SIG-M5 (cell line): Measurements from ENCODE around the gene SRCAP.
"Not testable (repeated sequence)": the region's sequence is repeated elsewhere in the genome, so short reads cannot be mapped to it uniquely, and the experiment has no call there.

Experiments used
- DNase-seq: peaks from one replicate; lab custom pipeline; 2025; lab: John Stamatoyannopoulos, UW

The SRCAP gene

DNA sequence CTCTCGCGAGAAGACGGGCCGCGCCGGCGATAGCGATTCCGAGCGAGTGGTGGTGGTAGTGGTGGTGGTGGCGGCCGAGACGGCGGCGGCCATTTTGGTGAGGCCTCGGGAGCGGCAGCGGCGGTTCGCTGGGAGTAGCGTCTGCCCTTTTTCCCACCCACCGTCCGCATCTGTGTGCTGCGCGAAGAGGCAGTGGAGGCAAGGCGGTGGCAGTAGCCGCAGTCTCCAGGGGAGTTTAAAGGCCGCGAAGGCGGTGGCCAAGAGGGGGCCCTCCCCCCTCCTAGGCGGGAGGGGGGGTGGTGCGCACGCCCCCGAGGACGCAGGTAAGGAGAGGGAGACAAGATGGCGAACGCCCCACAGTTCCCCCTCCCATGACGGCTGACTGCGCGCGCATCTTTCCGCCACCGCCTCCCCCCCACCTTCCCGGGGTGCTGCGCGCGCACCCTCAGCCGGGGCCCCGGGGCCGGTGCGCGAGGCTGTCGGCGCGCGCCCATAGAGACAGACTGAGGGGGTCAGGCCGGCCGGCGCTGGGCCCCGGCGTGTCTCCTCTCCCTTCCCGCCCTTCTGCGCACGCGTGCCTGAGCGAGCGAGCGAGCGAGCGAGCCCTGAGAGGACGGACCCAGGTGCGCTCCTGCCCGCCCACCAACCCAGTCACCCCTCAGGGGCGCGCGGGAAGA, 694 bp upstream of the SRCAP start:
- DNase-seq = peak; percentile 74

GRCh38 chr16:30699615-30700099, 686 bp downstream of the SRCAP start:
- no peak for DNase-seq

- DNase-seq = no peak
These were observed 1.5 kb downstream of the SRCAP start for GRCh38 chr16:30700491-30700890.

DNA sequence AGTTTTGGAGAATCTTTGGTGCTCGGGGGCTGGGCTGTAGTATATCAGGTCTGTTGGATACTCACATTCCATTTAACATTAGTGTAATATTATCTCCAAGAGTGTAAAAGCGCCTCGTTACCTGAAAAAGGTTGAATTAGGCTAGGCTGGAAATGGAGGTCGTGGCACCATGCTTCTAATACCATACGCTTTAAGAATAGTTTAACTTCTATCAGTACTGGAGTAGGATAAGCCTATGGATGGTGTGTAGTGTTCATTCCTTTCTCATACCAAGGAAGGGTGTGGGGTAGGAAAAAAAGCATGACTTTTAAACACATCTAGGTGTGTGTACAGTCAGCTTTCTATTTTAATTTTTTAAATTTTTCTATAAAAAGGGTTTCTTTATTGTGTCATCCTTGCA, 2.0 kb downstream of the SRCAP start:
- DNase-seq = no peak

DNA sequence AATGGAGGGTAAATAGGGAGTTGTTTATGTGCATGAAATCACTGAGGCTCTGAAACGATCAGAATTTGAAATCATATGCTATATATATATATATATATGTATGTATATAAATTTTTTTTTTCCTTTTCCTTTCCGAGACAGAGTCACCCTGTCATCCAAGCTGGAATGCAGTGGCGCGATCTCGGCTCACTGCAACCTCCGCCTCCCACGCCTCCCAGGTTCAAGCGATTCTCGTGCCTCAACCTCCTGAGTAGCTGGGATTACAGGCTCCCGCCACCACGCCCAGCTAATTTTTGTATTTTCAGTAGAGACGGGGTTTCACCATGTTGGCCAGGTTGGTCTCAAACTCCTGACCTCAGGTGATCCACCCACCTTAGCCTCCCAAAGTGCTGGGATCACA, 4.1 kb downstream of the SRCAP start:
- DNase-seq = not testable (repeated sequence)

- DNase-seq = no peak
These were observed 5.0 kb downstream of the SRCAP start for GRCh38 chr16:30703971-30704370.

DNA sequence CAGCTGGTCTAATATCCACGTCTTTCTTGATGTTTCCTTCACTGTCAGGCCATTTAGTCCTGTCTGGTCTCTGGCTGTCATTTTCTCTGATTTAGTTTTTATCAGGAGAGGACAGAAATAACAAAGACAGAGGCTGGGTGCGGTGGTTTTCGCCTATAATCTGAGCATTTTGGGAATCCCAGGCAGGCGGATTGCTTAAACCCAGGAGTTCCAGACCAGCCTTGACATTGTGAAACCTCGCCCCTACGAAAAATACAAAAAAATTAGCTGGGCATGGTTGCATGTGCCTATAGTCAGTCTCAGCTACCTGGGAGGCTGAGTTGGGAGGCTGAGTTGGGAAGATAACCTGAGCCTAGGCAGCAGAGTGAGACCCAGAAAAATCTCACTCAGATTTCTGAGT, 7.1 kb downstream of the SRCAP start:
- DNase-seq = no peak

- no peak for DNase-seq
These were observed 12.0 kb downstream of the SRCAP start for GRCh38 chr16:30710971-30711370.

- DNase-seq = no peak
These were observed 12.7 kb downstream of the SRCAP start for GRCh38 chr16:30711712-30712111.

DNA sequence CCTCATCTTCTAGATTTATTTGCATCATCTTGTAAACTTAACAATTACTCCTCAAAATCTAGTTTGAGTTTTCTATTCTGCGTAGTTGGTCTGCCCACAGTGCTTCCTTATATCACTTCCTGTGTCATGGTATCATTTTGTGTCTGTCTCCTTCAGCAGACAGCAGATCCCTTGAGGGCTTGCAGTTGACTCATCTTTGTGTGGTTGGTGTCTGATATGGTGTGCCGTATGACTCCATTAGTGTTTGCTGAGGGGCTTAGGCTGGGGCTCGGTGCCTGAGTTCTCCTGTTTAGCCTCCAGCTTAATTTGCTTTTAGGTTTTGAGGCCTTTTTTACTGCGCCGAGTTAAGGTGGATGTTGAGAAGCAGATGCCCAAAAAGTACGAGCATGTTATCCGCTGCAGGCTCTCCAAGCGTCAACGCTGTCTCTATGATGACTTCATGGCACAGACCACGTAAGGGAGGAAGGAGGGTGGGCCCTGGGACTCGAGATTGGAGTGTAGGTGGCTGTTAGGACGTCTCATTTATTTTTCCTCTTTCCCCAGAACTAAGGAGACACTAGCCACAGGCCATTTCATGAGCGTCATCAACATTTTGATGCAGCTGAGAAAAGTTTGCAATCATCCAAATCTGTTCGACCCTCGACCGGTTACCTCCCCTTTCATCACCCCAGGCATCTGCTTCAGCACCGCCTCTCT, 16.9 kb downstream of the SRCAP start:
- DNase-seq = peak; percentile 65

DNA sequence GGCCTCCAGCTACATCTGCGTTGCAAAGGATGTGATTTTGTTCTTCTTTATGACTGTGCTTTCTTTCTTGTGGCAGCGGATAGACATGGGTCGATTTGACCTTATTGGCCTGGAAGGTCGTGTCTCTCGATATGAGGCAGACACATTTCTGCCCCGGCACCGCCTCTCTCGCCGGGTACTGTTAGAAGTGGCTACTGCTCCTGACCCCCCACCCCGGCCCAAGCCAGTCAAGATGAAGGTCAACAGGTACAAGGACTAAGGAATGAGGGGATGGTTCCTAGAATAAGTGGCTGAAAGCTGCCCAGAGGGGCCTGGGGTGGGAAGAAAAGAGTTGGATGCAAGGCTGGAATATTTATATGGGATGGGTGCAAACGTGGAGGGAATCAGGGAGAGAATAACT, 21.1 kb downstream of the SRCAP start:
- DNase-seq = no peak

DNA sequence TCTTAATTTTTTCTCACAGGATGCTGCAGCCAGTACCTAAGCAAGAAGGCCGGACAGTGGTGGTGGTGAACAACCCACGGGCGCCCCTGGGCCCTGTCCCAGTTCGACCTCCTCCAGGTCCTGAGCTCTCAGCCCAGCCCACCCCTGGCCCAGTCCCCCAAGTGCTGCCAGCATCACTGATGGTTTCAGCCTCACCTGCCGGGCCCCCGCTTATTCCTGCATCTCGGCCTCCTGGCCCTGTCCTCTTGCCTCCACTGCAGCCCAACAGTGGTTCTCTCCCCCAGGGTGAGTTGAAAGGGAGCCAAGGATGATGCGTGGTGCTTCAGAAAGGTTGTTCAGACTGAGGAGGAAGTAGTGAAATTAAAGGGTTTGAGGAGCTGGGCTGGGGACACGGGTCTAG, 21.7 kb downstream of the SRCAP start:
- DNase-seq = no peak

DNA sequence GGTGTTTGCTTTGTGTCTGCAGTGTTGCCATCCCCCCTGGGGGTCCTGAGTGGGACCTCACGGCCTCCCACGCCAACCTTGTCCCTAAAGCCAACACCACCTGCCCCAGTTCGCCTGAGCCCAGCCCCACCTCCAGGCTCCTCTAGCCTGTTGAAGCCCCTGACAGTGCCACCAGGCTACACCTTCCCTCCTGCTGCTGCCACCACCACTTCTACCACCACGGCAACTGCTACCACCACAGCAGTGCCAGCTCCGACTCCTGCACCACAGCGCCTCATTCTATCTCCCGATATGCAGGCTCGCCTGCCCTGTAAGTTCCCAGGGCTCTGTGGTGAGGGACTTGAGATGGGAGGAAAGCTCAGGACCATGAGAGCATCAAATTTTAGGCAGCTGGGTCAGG, 22.2 kb downstream of the SRCAP start:
- no peak for DNase-seq

DNA sequence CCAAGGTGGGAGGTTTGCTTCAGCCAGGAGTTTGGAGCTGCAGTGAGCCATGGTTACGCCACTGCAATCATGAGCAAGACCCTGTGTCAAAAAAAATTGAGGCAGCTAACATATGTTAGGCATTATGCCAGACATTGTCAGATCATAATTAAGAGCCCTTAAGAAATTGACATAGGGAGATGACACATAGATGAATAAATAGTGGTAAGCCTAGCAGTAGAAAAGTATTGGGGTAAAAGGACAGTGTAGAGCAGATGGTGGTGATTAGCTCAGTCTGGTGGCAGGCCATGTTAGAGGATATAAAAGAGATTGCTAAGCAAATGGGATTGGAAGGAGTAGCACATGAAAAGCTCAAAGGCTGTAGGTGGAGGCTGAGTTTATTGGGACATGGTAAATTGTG, 22.6 kb downstream of the SRCAP start:
- no peak for DNase-seq

GRCh38 chr16:30722443-30722842, 23.5 kb downstream of the SRCAP start:
- DNase-seq = no peak

GRCh38 chr16:30722916-30723315, 23.9 kb downstream of the SRCAP start:
- DNase-seq = no peak

DNA sequence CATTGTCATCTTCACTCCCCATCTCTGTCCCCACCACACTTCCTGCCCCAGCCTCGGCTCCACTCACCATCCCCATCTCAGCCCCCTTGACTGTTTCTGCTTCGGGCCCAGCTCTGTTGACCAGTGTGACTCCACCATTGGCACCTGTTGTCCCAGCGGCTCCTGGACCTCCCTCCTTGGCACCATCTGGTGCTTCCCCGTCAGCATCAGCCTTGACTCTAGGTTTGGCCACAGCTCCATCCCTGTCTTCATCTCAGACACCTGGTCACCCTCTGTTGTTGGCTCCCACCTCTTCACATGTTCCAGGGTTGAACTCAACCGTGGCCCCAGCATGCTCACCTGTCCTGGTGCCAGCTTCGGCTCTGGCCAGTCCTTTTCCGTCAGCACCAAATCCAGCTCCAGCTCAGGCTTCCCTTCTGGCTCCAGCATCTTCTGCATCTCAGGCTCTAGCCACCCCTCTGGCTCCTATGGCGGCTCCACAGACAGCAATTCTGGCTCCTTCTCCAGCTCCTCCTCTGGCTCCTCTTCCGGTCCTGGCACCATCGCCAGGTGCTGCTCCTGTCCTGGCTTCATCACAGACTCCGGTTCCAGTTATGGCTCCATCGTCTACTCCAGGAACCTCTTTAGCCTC, 24.9 kb downstream of the SRCAP start:
- no peak for DNase-seq

DNA sequence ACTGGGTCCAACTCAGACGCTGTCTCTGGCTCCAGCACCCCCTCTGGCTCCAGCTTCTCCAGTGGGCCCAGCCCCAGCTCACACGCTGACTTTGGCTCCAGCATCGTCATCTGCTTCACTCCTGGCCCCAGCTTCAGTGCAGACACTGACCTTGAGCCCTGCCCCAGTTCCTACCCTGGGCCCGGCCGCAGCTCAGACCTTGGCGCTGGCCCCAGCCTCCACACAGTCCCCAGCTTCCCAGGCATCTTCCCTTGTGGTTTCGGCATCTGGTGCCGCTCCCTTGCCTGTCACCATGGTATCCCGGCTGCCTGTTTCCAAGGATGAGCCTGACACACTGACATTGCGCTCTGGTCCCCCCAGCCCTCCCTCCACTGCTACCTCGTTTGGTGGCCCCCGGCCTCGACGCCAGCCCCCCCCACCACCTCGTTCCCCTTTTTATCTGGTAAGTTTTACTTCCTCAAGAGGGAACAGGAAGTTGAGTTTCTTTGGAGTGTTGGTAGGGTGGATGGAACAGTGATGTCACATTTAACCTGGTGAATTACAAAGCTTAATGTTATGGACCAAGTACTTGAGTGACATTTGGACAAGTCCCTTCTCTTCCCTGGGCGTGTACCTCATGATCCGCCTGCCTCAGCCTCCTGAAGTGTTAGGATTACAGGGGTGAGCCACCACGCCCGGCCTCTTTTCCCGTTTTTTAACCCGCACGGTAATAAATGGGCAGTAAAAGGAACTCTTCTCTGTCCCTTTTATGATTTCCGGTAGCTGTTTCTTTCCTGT, 25.9 kb downstream of the SRCAP start:
- peak; percentile 19 for DNase-seq

- no peak for DNase-seq
These were observed 26.4 kb downstream of the SRCAP start for GRCh38 chr16:30725418-30725792.

DNA sequence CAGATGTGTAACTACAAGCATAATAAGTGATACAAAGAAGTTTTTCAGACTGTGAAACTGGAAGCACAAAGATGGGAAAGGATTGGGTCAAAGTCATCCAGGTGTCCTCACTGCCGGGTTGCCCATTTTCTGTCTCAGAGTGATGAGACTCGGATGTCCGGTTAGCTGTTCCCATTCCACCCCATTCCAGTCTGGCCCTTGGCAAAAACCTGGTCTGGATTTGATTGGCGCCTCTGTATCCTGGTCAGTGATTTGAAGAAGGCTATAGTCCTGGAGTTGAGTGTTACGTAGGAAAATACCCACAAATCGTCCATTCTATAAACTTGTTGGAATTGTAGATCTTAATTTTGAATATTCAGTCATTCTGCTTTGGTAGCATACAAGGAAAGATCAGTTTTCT, 29.4 kb downstream of the SRCAP start:
- DNase-seq = no peak

GRCh38 chr16:30728899-30729672, 30.1 kb downstream of the SRCAP start:
- DNase-seq = no peak

- DNase-seq = no peak
These were observed 32.4 kb downstream of the SRCAP start for GRCh38 chr16:30731411-30731810.
